ENCODE results near the gene FGFBP2.

- peak; percentile 87 to 90 (median 87) for TF ChIP-seq CTCF (IDR thresholded peaks at IDR 0.05 in 2 of 3, conservative IDR thresholded peaks at IDR 0.05 in 1 of 3; ENCODE audit: control insufficient read depth in 2 of 3, extremely low read depth in 1 of 3, insufficient read depth in 1 of 3, low read depth in 3 of 3, low read length in 3 of 3)
- no peak for TF ChIP-seq NKRF (conservative IDR thresholded peaks at IDR 0.05)
- no peak for TF ChIP-seq USF1 (IDR thresholded peaks at IDR 0.05; ENCODE audit: borderline replicate concordance, extremely low read length, insufficient read depth, low read depth, low read length)
Observed at GRCh38 chr4:16001484-16001858, 38.5 kb upstream of the FGFBP2 start.

All from GM12878 (cell line).